Epithelial cell of esophagus (primary cell): ENCODE results near the gene RPL10A.

Experiments
- DNase-seq: peaks from one replicate; pipeline ENCODE4 v3.0.0; 2010; ENCODE audit warnings: low read depth
- H3K4me3 ChIP-seq: 2 replicates; pipeline ENCODE4 v1.5.1; 2011; ENCODE audit warnings: mild to moderate bottlenecking, low read length, control low read depth
- CTCF ChIP-seq: IDR thresholded peaks from 2 replicates; pipeline ENCODE4 v1.5.1; 2011; ENCODE audit warnings: low read depth, mild to moderate bottlenecking, low read length, control low read depth, inconsistent platforms; ENCODE audit not compliant: insufficient read depth; ENCODE audit errors: missing control alignments

The RPL10A gene

GRCh38 chr6:35492974-35493284, 24.7 kb downstream of the RPL10A start:
- no peak for TF ChIP-seq CTCF
- H3K4me3 ChIP-seq: no peak overlapping the region
- no peak for DNase-seq

- no peak overlapping the region for H3K4me3 ChIP-seq
- no peak for DNase-seq
- TF ChIP-seq CTCF: no peak
Measured at GRCh38 chr6:35493307-35493983, 25.2 kb downstream of the RPL10A start.

DNA sequence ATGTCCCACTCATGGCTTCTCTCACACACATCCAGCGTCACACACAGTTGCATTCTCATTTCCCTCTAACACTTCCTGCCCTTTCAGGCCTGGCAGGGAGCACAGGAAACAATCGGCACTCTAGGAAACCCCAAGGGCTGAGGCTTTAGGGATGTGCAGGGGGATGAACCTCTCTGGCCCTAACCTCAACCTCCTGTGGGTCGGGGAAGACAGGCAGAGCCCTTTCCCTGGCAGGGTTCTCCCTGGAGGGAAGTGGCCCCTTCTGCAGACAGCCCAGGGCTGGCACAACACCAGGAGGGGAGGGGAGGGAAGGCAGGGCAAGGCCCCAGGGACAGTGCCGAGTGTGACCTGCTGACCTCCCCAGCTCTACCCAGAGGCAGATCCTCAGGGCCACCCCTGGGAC, 26.0 kb downstream of the RPL10A start:
- no peak overlapping the region for H3K4me3 ChIP-seq
- TF ChIP-seq CTCF: no peak
- DNase-seq: peak; percentile 29

DNA sequence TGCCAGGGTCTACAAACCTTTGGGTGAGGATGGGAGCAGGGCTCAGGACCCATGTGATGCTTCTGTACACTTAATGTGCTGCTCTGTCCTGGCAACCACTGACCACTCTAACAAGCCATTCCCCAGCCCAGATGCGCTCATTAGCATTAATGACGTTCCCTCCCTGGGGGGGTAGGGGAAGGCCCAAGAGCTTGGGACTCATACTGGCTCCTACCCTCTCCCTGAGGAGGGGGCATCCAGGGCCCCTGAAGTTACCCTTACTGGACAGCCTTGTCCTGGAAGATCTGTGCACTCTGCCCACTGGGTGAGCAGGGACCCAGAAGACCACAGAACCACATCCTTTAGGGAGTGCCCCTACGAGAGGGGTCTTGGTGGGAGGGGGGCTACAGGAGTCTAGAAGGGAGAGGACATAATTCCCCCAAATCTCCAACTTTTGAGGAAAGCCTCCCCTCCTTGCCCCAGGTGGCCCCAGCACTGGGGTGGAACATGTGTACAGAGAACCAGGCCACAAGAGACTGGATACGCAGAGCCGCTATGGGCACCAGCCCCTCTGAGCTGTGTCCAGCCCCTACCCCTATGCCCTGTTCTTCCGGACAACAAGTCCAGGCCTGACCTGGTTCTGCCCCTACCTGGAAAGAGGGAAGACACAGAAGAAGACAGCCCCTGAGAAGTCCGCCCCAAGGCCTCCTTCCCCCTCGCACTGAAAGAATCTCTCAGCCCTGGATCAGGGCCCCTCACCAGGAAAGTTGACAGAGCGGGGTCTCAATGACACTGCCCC, 27.2 kb downstream of the RPL10A start:
- peak; percentile 27 for DNase-seq
- peak overlapping the region; percentile 75 for H3K4me3 ChIP-seq
- no peak for TF ChIP-seq CTCF

DNA sequence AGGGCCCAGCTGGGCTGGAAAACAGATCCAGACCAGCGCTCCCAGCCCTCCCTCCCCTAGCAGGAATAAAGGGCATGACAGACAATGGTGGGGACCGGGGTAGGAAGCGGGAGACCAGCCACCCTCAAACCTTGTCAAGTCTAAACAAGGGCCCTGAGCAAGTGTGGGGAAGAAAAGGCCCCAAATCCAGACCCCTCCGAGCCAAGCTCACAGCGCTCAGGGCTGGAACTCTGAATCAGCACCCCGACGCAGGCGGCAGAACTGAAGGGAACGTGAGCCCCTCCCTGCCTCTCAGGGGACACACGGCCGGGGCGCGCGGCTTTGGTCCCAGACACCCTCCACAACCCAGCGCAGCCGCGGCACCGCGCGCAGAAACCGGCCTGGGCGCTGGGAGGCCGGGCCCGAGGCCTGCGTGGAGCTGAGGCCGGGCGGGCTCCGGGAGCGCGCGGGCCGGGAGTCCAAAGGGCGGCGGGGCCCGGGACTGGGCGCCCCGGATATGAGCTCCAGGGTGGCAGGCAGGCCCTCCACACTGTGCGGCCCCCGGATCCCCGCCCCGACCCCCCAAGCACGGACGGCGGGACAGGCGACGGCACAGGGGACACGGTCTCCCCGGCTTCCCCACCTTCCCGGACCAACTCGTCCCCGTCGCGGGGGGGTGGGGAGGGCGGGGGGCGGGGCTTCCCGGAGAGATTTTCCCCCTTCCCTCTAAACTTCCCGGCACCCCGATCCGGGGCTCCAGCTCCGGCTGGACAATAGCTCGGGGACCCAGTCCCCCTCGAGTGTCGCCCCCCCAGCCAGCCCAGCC, 28.0 kb downstream of the RPL10A start:
- DNase-seq: peak; percentile 56
- peak overlapping the region; percentile 75 for H3K4me3 ChIP-seq
- no peak for TF ChIP-seq CTCF

- DNase-seq: peak; percentile 77
- TF ChIP-seq CTCF: no peak
- H3K4me3 ChIP-seq: peak within 1 kb of the TSS; percentile 75
Measured at GRCh38 chr6:35496841-35497570, 28.8 kb downstream of the RPL10A start, which contains the start of gene TEAD3. Gene TEAD3, minus strand, starts transcription at chr6:35497079.
